Ovary (tissue), 9 donors: ENCODE results near the gene FANCC. TPM values are rescaled to one million over a fixed set of nuclear protein-coding genes. Genes with fewer than 3 reads are reported as not detected.

Source experiments
- DNase-seq, 5 donors: peaks; one replicate each; pipeline ENCODE4 v3.0.0-alpha.2; 2019 to 2020
- H3K27ac ChIP-seq, 2 donors: fragments of 200-600 bp; one replicate each; pipeline versions ENCODE4 v1.5.1 to v1.8.0; 2019 to 2022
- H3K27me3 ChIP-seq: fragments of 200-600 bp; one replicate; pipeline ENCODE4 v1.8.0; 2022
- H3K36me3 ChIP-seq: fragments of 200-600 bp; sonication (generic); one replicate; pipeline ENCODE4 v1.5.1; 2019
- H3K4me1 ChIP-seq: one replicate; pipeline ENCODE4 v1.8.1; 2013; ENCODE audit warnings: mild to moderate bottlenecking, moderate library complexity; ENCODE audit not compliant: insufficient read depth
- H3K4me3 ChIP-seq: fragments of 200-600 bp; sonication (generic); one replicate; pipeline ENCODE4 v1.5.1; 2017
- H3K9me3 ChIP-seq, 2 donors: fragments of 200-600 bp in 1 of 2; sonication (generic) in 1 of 2; one replicate each; pipeline versions ENCODE4 v1.5.1 to v1.8.1; 2013 to 2019; ENCODE audit warnings: mild to moderate bottlenecking in 1 of 2, moderate library complexity in 1 of 2
- CTCF ChIP-seq, 3 donors: fragments of 450-650 bp in 2 of 3; fragments of 200-600 bp in 1 of 3; IDR thresholded peaks; one replicate each; pipeline versions ENCODE4 v1.5.1 to v1.8.0; 2016 to 2022; ENCODE audit warnings: antibody characterized with exemption in 3 of 3, mild to moderate bottlenecking in 1 of 3
- EP300 ChIP-seq: sonication (generic); formaldehyde crosslinking; IDR thresholded peaks from one replicate; pipeline ENCODE4 v1.6.1; 2017; ENCODE audit warnings: antibody characterized with exemption
- POLR2A ChIP-seq: fragments of 450-650 bp; IDR thresholded peaks from one replicate; pipeline ENCODE4 v1.6.1; 2017; ENCODE audit warnings: antibody characterized with exemption, mild to moderate bottlenecking, moderate library complexity
- WGBS, 3 donors: extraction: QIAGEN DNeasy Blood & Tissue Kit in 1 of 3; methylation state at CpG; one replicate each; pipeline versions ENCODE4 v1.1.5 to v1.1.7; 2013 to 2017; 5-methylcytosine and 5-hydroxymethylcytosine counted together
- intact Hi-C, 4 donors: fragments of 100-400 bp; cut with DNase I; formaldehyde crosslinking; loops; one replicate each; pipeline versions ENCODE4 v1.11.0 to v1.15.1; 2022 to 2023
- polyA plus RNA-seq, 2 donors: library from polyadenylated mRNA; stranded (reverse); fragments of 200-250 nt in 1 of 2; fragments of 350-450 nt in 1 of 2; fragmentation: Illumina TruSeq in 1 of 2; extraction: RNeasy Lipid Tissue Mini Kit (QIAGEN cat#74804) in 1 of 2; gene quantifications; one replicate each; pipeline ENCODE4 v1.2.3, GENCODE V29; 2013 to 2014
- total RNA-seq, 7 donors: library from RNA; depleted of rRNA in 2 of 7; stranded (reverse); fragments of >200 nt in 2 of 7; fragmentation: NEBNext Ultra II Directional in 3 of 7; extraction: Animal tissue kit (Norgen Biotek cat#: 25700) in 3 of 7; gene quantifications; one replicate each; pipeline versions ENCODE4 v1.1.0 to v1.2.4, GENCODE V29; 2016 to 2023
- donor health status: DM: no; HTN: no; CAD: no; lungs with moderate emphysema.
- donor health status: DM: no; HTN: no; CAD: no.
- donor health status: Bipolar disorder and iron deficiency.
- donor health status: DM: yes; HTN: yes; CAD: no.
- donor health status: DM: no; HTN: no; CAD: no.
- donor health status: DM: yes; HTN: yes; CAD: no.

Gene FANCC
- total and polyA plus RNA-seq, 9 donors = 2.9 to 7.5 (median 4.9) TPM

- H3K9me3 ChIP-seq = no peaks in the 10 kb centered on the region
These were observed 210.3 kb downstream of the FANCC start for GRCh38 chr9:95107001-95107749.

GRCh38 chr9:95105519-95106287, 211.8 kb downstream of the FANCC start:
- Histone ChIP-seq H3K4me3 (no peak overlapping the region), H3K4me1 (peaks cover 9% of the 10 kb centered on the region), H3K36me3 (no peaks in the 10 kb centered on the region), H3K27me3 (no peaks in the 10 kb centered on the region), H3K9me3 (no peaks in the 10 kb centered on the region), H3K27ac (no peak overlapping the region)
- TF ChIP-seq POLR2A (no peak), CTCF (IDR thresholded peaks at IDR 0.05) (no peak), EP300 (no peak)
- intact Hi-C loops = no loop called here
- DNase-seq = no peak
- 87 to 89% (median 88%) methylated on average over 13 of the region's 13 CpGs for WGBS, 3 donors

More at GRCh38 chr9:95107001-95107749, 210.3 kb downstream of the FANCC start:
- TF ChIP-seq CTCF (IDR thresholded peaks at IDR 0.05) (no peak), POLR2A (no peak), EP300 (no peak)
- H3K27ac ChIP-seq = no peak overlapping the region
- H3K4me1 ChIP-seq = peaks cover 7% of the 10 kb centered on the region
- intact Hi-C loops = no loop called here
- peak in 2 of 5 donors; percentile 17 to 64 for DNase-seq
- no peak overlapping the region for H3K4me3 ChIP-seq
- H3K27me3 ChIP-seq = no peaks in the 10 kb centered on the region
- WGBS, 3 donors = 67 to 82% (median 76%) methylated on average over 18 of the region's 18 CpGs
- H3K36me3 ChIP-seq = no peaks in the 10 kb centered on the region

- no peaks in the 10 kb centered on the region for H3K36me3 ChIP-seq
- peak in 1 of 5 donors; percentile 12 for DNase-seq
- 85 to 92% (median 89%) methylated on average over 12 of the region's 12 CpGs for WGBS, 3 donors
- peaks cover 9% of the 10 kb centered on the region for H3K4me1 ChIP-seq
- H3K27ac ChIP-seq = no peak overlapping the region
- intact Hi-C loops = no loop called here
- TF ChIP-seq EP300 (no peak), CTCF (IDR thresholded peaks at IDR 0.05) (no peak), POLR2A (no peak)
- no peaks in the 10 kb centered on the region for H3K27me3 ChIP-seq
- H3K9me3 ChIP-seq = no peaks in the 10 kb centered on the region
- H3K4me3 ChIP-seq = no peak overlapping the region
These were observed 212.5 kb downstream of the FANCC start for GRCh38 chr9:95104980-95105379.

- Histone ChIP-seq H3K4me1 (peaks cover 10% of the 10 kb centered on the region), H3K4me3 (no peak overlapping the region), H3K27ac (no peak overlapping the region), H3K9me3 (no peaks in the 10 kb centered on the region), H3K36me3 (no peaks in the 10 kb centered on the region), H3K27me3 (no peaks in the 10 kb centered on the region)
- intact Hi-C loops = no loop called here
- 79 to 87% (median 84%) methylated on average over 8 of the region's 8 CpGs for WGBS, 3 donors
- DNase-seq = no peak
- no peak for TF ChIP-seq EP300
- no peak for TF ChIP-seq POLR2A
- TF ChIP-seq CTCF (IDR thresholded peaks at IDR 0.05) = no peak
These were observed 212.9 kb downstream of the FANCC start for GRCh38 chr9:95104581-95104960.
